DND-41 (cell line): ENCODE results near the gene CELF1.
"Not testable (repeated sequence)": the region's sequence is repeated elsewhere in the genome, so short reads cannot be mapped to it uniquely, and the experiment has no call there.

Experiments
- CTCF ChIP-seq: IDR thresholded peaks from 2 replicates; pipeline ENCODE4 v1.5.1; 2012; ENCODE audit warnings: borderline replicate concordance, low read length, moderate library complexity, mild to moderate bottlenecking; ENCODE audit not compliant: poor library complexity, severe bottlenecking; ENCODE audit errors: extremely low read depth
- EZH2 ChIP-seq: IDR thresholded peaks from 3 replicates; pipeline ENCODE4 v1.6.1; 2012; ENCODE audit warnings: borderline replicate concordance, low read depth, mild to moderate bottlenecking, moderate library complexity, low read length, inconsistent platforms; ENCODE audit not compliant: severe bottlenecking

DNA sequence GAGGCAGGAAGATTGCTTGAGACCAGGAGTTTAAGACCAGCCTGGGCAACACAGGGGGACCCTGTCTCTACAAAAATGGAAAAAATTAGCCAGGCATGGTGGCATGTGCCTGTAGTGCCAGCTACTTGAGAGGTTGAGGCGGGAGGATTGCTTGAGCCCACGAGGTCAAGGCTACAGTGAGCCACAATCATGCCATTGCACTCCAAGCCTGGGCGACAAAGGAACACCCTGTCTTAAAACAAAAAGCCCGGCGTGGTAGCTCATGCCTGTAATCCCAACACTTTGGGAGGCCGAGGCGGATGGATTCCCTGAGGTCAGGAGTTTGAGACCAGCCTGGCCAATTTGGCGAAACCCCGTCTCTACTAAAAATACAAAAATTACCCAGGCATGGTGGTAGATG is 22.2 kb downstream of the CELF1 start:
- not testable (repeated sequence) for TF ChIP-seq CTCF, EZH2
